ENCODE measurements around the gene C20orf202.

C20orf202 gene

DNA sequence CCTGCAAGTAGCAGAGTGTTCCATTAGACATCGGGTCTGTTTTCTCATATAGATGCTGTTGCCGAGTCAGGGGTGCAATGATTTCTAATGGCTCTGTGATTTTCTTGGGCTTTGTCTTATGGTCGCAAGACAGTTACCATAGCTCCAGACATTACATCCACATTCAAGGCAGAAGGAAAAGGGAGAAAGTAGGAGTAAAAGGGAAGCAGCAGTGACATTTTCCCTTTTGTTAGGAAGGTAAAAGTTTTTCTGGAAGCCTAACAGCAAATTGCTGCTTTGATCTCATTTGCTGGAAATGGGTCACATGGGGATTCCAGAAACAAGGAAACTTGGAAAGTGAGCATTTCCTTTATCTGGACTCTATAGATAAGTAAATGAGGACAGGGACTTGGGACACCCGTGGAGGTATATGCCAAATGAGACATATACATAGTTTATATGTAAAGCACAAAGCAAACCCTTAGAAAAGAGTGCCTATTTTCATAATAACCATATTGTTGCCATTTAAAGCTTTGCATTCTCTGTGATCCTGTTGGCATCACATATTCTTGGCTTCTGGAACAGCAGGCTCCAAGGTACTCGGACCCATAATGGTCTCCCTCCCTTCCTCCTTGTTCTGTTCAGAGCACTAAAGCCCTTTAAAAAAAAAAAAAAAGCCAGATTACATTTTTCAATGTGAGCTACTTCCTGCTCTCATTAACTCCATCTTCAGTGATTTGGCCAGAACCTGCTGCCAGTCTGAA lies at the start of gene C20orf202:
C20orf202 (plus strand) TSS at position 693 of the 743 bp plus-strand sequence. CDS start 132 bp downstream, outside the sequence.
- H3K36me3 ChIP-seq (ENCODE audit: control insufficient read depth, insufficient read depth, low read length), result no peaks in the 10 kb centered on the region
- H3K27me3 ChIP-seq (replicated peaks; ENCODE audit: control insufficient read depth, insufficient read depth, low read length), result no peaks in the 10 kb centered on the region; the same call in none of the 2 replicates
- no peak within 1 kb of the TSS for H3K4me3 ChIP-seq (replicated peaks; ENCODE audit: low read depth, low read length)
- TF ChIP-seq, protein P1, sequence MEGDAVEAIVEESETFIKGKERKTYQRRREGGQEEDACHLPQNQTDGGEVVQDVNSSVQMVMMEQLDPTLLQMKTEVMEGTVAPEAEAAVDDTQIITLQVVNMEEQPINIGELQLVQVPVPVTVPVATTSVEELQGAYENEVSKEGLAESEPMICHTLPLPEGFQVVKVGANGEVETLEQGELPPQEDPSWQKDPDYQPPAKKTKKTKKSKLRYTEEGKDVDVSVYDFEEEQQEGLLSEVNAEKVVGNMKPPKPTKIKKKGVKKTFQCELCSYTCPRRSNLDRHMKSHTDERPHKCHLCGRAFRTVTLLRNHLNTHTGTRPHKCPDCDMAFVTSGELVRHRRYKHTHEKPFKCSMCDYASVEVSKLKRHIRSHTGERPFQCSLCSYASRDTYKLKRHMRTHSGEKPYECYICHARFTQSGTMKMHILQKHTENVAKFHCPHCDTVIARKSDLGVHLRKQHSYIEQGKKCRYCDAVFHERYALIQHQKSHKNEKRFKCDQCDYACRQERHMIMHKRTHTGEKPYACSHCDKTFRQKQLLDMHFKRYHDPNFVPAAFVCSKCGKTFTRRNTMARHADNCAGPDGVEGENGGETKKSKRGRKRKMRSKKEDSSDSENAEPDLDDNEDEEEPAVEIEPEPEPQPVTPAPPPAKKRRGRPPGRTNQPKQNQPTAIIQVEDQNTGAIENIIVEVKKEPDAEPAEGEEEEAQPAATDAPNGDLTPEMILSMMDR (IDR thresholded peaks at IDR 0.05; ENCODE audit: insufficient read depth, low read length, poor library complexity, severe bottlenecking), result no peak
- DNase-seq (ENCODE audit: extremely low read depth, insufficient read length), result no peak

DNA sequence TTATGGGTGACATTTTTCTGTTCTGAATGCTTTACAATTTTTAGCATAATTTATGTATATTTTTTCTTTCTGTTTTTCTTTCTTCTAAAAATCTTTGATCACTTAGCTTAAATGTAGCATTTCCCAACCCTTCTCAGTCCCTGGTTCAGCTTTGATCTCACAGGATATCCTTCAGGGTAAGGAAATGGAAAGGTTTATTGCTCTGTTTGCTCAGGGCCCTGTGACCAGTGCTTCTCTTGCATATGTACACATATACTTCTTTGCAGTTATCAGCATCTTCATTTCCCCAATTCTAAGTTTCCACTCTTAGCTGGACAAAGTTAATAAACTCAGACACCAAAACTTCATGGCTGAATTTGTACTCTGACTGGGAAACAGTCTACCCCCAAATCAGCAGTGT lies 49.0 kb upstream of the C20orf202 start:
- peaks cover 2% of the 10 kb centered on the region for H3K36me3 ChIP-seq (ENCODE audit: control insufficient read depth, insufficient read depth, low read length)
- H3K4me3 ChIP-seq (replicated peaks; ENCODE audit: low read depth, low read length), result no peak overlapping the region
- DNase-seq (ENCODE audit: extremely low read depth, insufficient read length), result no peak
- TF ChIP-seq, protein P1 (IDR thresholded peaks at IDR 0.05; ENCODE audit: insufficient read depth, low read length, poor library complexity, severe bottlenecking), result no peak
- no peaks in the 10 kb centered on the region for H3K27me3 ChIP-seq (replicated peaks; ENCODE audit: control insufficient read depth, insufficient read depth, low read length)

- TF ChIP-seq, protein P1 (IDR thresholded peaks at IDR 0.05; ENCODE audit: insufficient read depth, low read length, poor library complexity, severe bottlenecking), result no peak
- H3K36me3 ChIP-seq (ENCODE audit: control insufficient read depth, insufficient read depth, low read length), result peaks cover 3% of the 10 kb centered on the region
- no peaks in the 10 kb centered on the region for H3K27me3 ChIP-seq (replicated peaks; ENCODE audit: control insufficient read depth, insufficient read depth, low read length)
- H3K4me3 ChIP-seq (replicated peaks; ENCODE audit: low read depth, low read length), result no peak overlapping the region
- no peak for DNase-seq (ENCODE audit: extremely low read depth, insufficient read length)
These were observed 48.6 kb upstream of the C20orf202 start for GRCh38 chr20:1154691-1155090.

GRCh38 chr20:1155342-1155741 lies 47.9 kb upstream of the C20orf202 start:
- Histone ChIP-seq H3K27me3 (replicated peaks; ENCODE audit: control insufficient read depth, insufficient read depth, low read length) (no peaks in the 10 kb centered on the region), H3K4me3 (replicated peaks; ENCODE audit: low read depth, low read length) (no peak overlapping the region), H3K36me3 (ENCODE audit: control insufficient read depth, insufficient read depth, low read length) (peaks cover 2% of the 10 kb centered on the region)
- TF ChIP-seq, protein P1 (IDR thresholded peaks at IDR 0.05; ENCODE audit: insufficient read depth, low read length, poor library complexity, severe bottlenecking), result no peak
- DNase-seq (ENCODE audit: extremely low read depth, insufficient read length), result no peak

DNA sequence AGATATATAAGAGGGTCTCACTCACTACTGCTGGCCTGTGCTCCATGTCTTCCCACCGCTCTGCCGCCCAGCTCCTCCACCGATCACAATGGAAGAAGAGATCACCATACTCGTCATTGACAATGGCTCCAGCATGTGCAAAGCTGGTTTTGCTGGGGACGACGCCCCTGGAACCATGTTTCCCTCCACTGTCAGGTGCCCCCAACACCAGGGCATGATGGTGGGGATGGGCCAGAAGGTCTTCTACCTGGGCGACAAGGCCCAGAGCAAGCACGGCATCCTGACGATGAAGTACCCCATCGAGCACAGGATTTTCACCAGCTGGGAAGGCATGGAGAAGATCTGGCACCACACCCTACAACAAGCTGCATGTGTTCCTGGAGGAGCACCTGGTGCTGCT lies 42.8 kb upstream of the C20orf202 start:
- Histone ChIP-seq H3K36me3 (ENCODE audit: control insufficient read depth, insufficient read depth, low read length) (peaks cover 24% of the 10 kb centered on the region), H3K4me3 (replicated peaks; ENCODE audit: low read depth, low read length) (no peak overlapping the region), H3K27me3 (replicated peaks; ENCODE audit: control insufficient read depth, insufficient read depth, low read length) (no peaks in the 10 kb centered on the region)
- TF ChIP-seq, protein P1 (IDR thresholded peaks at IDR 0.05; ENCODE audit: insufficient read depth, low read length, poor library complexity, severe bottlenecking), result no peak
- DNase-seq (ENCODE audit: extremely low read depth, insufficient read length), result no peak
